GM12878 (cell line): ENCODE measurements around the gene HLA-DQA2.

Experiments used
- CREM ChIP-seq: IDR thresholded peaks from 2 replicates; pipeline ENCODE4 v1.6.1; 2014; ENCODE audit warnings: antibody characterized with exemption, low read depth
- CTCF ChIP-seq, 3 experiments: IDR thresholded peaks in 2 of 3; conservative IDR thresholded peaks in 1 of 3; 2 replicates each; pipeline ENCODE4 v1.5.1; 2011; ENCODE audit warnings: low read depth in 3 of 3, low read length in 3 of 3, mild to moderate bottlenecking in 3 of 3, control low read depth in 2 of 3, moderate library complexity in 2 of 3, inconsistent platforms in 1 of 3, mixed read lengths in 1 of 3; ENCODE audit not compliant: control insufficient read depth in 2 of 3, insufficient read depth in 1 of 3; ENCODE audit errors: extremely low read depth in 1 of 3
- ESRRA ChIP-seq: IDR thresholded peaks from 2 replicates; pipeline ENCODE4 v1.6.1; 2012; ENCODE audit warnings: mild to moderate bottlenecking, low read length, improper control_type of control experiment
- ETV6 ChIP-seq, 2 experiments: fragments of 450-650 bp in 1 of 2; IDR thresholded peaks in 1 of 2; conservative IDR thresholded peaks in 1 of 2; 2 replicates each; pipeline ENCODE4 v1.6.1; 2014; ENCODE audit warnings: antibody characterized with exemption in 1 of 2, borderline replicate concordance in 1 of 2, low read depth in 1 of 2, mild to moderate bottlenecking in 1 of 2, moderate library complexity in 1 of 2
- EZH2 ChIP-seq: IDR thresholded peaks from 2 replicates; pipeline ENCODE4 v1.6.1; 2012; ENCODE audit warnings: low read depth, mild to moderate bottlenecking, control low read depth, inconsistent platforms, low read length, borderline replicate concordance; ENCODE audit not compliant: control insufficient read depth
- JUND ChIP-seq: IDR thresholded peaks from 2 replicates; pipeline ENCODE4 v1.6.1; 2012; ENCODE audit warnings: low read depth, mild to moderate bottlenecking, low read length, improper control_type of control experiment, moderate library complexity
- MAX ChIP-seq: IDR thresholded peaks from 2 replicates; pipeline ENCODE4 v1.6.1; 2012; ENCODE audit warnings: low read depth, low read length, improper control_type of control experiment
- MTA3 ChIP-seq: IDR thresholded peaks from 2 replicates; pipeline ENCODE4 v1.6.1; 2012; ENCODE audit warnings: low read length, inconsistent platforms, borderline replicate concordance
- POLR2A ChIP-seq: IDR thresholded peaks from 2 replicates; pipeline ENCODE4 v1.6.1; 2011; ENCODE audit warnings: low read depth, mild to moderate bottlenecking, low read length
- POLR2AphosphoS5 ChIP-seq: IDR thresholded peaks from 2 replicates; pipeline ENCODE4 v1.6.1; 2011; ENCODE audit warnings: mild to moderate bottlenecking, low read length, inconsistent platforms
- STAT3 ChIP-seq: IDR thresholded peaks from 2 replicates; pipeline ENCODE4 v1.6.1; 2011; ENCODE audit warnings: low read depth, low read length, improper control_type of control experiment

- TF ChIP-seq ESRRA (no peak), CTCF (IDR thresholded peaks at IDR 0.05 in 2 of 3, conservative IDR thresholded peaks at IDR 0.05 in 1 of 3; ENCODE audit: control insufficient read depth in 2 of 3, extremely low read depth in 1 of 3, insufficient read depth in 1 of 3, low read depth in 3 of 3, low read length in 3 of 3) (no peak), ETV6 (conservative IDR thresholded peaks at IDR 0.05 in 1 of 2, IDR thresholded peaks at IDR 0.05 in 1 of 2; ENCODE audit: borderline replicate concordance in 1 of 2, low read depth in 1 of 2) (no peak), MTA3 (no peak), MAX (no peak), JUND (no peak), EZH2 (no peak), POLR2AphosphoS5 (no peak), CREM (no peak), STAT3 (no peak), POLR2A (no peak)
Measured at GRCh38 chr6:32718879-32719278, 22.3 kb upstream of the HLA-DQA2 start.
